Fibroblast of villous mesenchyme (primary cell): Measurements from ENCODE around the gene SLIT3. TPM values are rescaled to one million over a fixed set of nuclear protein-coding genes. Genes with fewer than 3 reads are reported as not detected.

Experiments used
- DNase-seq: peaks from one replicate; pipeline ENCODE4 v3.0.0-alpha.2; 2010; ENCODE audit warnings: low read depth
- H3K4me3 ChIP-seq: 2 replicates; pipeline ENCODE4 v1.5.1; 2011; ENCODE audit warnings: low read depth, mild to moderate bottlenecking, low read length
- total RNA-seq: library from RNA; depleted of rRNA; stranded (reverse); fragments of >200 nt; gene quantifications from 2 replicates; pipeline ENCODE4 v1.2.3, GENCODE V29; 2012
- TF ChIP-seq, protein P1 (sequence below): IDR thresholded peaks from 2 replicates; pipeline ENCODE4 v1.5.1; 2012; ENCODE audit warnings: low read depth, mild to moderate bottlenecking, low read length; ENCODE audit not compliant: insufficient read depth

Gene SLIT3
- total RNA-seq, 1 donor, result under 0.01 TPM

DNA sequence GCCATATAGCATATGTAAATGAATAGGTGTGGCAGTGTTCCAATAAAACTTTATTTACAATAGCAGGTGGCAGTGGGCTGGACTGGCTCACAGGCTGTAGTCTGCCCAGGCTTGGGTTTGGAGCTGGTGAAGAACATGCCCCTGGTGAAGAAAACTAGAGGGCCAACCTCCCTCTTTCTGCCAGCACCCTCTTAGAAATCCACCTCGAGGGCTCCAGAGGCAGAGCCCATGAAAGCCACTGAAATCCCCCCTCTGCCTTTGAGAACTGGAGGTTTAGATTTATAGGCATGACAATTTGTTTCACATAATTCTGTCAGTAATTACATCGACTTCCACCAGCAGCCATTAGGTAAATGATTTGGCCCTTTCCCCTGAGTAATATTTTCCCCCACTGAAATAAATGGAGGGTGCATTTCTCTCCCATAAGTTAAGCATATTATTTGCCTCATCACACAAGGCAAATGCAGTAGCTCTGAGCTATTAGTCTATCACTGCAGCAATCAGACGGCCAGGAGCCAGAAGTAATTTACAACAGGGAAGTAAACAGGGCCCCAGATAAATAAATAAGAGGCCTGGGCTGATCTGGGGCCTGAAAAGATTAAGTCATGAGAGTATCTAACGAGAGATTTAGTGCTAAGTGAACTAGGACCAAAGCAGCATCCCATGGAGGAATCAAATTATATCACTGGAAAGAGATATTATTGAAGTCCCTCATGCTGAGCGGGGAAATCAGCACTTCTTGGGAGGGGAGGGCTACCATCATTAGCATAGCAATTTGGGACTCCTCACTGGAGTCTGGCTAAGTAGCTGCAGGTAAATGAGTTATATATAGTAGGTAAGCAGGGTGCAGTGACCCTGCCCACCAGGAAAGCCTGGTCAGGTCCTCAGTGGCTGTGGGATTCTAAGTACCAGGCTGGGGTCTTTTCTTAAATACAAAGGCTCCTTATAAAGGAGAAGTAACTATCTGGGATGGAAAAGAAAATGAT, 123.9 kb downstream of the SLIT3 start:
- TF ChIP-seq, protein P1, sequence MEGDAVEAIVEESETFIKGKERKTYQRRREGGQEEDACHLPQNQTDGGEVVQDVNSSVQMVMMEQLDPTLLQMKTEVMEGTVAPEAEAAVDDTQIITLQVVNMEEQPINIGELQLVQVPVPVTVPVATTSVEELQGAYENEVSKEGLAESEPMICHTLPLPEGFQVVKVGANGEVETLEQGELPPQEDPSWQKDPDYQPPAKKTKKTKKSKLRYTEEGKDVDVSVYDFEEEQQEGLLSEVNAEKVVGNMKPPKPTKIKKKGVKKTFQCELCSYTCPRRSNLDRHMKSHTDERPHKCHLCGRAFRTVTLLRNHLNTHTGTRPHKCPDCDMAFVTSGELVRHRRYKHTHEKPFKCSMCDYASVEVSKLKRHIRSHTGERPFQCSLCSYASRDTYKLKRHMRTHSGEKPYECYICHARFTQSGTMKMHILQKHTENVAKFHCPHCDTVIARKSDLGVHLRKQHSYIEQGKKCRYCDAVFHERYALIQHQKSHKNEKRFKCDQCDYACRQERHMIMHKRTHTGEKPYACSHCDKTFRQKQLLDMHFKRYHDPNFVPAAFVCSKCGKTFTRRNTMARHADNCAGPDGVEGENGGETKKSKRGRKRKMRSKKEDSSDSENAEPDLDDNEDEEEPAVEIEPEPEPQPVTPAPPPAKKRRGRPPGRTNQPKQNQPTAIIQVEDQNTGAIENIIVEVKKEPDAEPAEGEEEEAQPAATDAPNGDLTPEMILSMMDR, result no peak
- DNase-seq, result no peak
- no peak overlapping the region for H3K4me3 ChIP-seq

DNA sequence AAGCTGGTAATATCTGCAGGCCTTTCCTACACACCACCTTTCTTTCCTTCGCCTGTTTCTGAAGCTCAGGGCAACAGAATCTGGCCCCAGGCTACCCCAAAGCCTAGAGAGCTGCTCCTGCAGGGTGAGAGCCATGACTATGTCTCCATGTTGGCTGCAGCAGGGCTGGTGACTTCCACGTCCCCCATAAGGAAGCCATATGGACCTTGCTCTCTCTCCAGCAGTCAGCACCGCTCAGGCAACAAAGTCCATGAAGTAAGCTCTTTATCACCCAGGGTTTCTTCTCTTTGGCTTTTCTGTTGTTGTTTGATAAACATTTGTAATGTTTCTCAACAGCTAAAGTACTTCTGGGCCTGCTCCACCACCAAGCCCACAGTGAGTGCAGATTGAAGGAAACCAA, 125.2 kb downstream of the SLIT3 start:
- TF ChIP-seq, protein P1, result no peak
- no peak overlapping the region for H3K4me3 ChIP-seq
- no peak for DNase-seq

DNA sequence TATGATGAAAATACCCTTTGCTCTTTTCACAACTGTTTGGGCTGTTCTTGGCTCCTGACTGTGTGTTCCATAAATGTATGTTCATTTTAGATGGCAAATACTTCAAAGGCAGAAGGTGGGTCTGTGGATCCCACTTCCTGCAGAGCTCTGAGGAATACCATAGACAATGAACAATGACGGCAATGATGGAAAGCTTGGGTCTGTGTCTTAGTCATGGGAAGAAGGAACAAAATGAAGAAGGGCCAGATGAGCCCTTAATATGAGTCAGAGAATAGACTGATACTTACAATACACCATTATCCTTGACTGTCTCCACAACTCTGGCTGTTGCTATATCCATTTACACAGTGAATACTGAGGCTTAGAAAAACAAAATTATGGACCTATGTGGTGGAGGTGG, 126.0 kb downstream of the SLIT3 start:
- TF ChIP-seq, protein P1, result no peak
- DNase-seq, result no peak
- H3K4me3 ChIP-seq, result no peak overlapping the region

DNA sequence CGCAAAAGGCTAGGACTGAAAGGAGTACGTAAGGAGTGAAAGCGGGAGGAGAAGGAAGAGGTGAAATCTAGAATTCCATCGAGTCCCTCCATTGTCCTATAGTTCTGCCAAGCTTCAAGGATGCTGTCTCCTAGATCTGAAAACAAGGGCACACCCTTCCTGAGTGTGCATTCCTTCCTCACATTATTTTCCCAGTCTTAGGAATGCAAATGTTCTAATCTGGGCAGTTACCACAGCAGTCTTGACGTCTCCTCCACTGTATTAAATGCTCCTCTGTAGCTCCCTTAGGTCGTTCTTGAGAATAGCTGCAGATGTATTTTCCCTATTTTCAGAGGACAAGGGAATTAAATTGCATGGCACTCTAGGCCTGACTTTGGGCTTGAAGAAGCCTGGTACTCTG, 127.6 kb downstream of the SLIT3 start:
- H3K4me3 ChIP-seq, result no peak overlapping the region
- TF ChIP-seq, protein P1, result no peak
- no peak for DNase-seq

DNA sequence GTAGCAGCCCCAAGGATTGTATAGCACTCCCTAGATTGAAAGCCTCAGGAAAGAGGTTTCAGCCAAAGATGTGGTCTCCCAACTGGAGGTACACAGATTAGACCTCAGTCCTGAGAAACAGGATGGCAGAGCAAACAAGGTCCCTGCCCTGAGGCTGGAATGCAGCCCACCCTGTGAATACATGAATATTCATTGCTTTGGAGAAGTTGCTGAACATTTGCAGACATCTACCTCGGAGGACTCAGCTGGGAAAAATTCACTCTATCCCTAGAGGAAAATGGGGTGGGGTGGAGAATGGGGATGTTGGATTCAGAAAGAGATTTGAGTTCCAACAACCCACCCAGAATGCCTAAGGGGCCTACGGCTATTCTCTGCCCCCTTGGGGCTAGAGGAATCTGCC, 129.4 kb downstream of the SLIT3 start:
- H3K4me3 ChIP-seq, result no peak overlapping the region
- TF ChIP-seq, protein P1, result no peak
- no peak for DNase-seq

DNA sequence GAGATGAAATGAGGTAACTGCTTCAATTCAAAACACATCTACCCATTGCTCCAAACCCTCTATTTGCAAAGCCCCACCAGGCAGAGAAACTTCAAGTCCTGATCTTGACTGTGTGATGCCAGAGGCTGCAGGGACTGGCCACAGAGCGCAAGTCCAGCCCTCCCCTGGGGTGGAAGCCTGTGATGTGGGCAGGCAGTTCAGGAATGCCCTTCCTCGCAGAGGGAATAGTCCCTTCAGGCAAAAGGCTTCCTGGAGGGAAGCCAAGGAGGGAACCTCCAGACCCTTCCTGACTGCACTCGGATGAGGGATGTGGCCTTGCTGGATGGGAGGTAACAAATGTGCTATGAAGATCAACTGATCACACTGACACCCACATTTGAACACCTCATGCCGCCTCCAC, 131.2 kb downstream of the SLIT3 start:
- H3K4me3 ChIP-seq, result no peak overlapping the region
- DNase-seq, result no peak
- TF ChIP-seq, protein P1, result no peak
